Activated T-helper 17 cell treated with anti-CD3 and anti-CD28 coated beads, Interleukin-2, amount 50 U/mL, for 72 hours (primary cell): Measurements from ENCODE around the gene GPR42. TPM values are rescaled to one million over a fixed set of nuclear protein-coding genes. Genes with fewer than 3 reads are reported as not detected.
"Not testable (repeated sequence)": the region's sequence is repeated elsewhere in the genome, so short reads cannot be mapped to it uniquely, and the experiment has no call there.

ENCODE experiments used
- ATAC-seq: fragments of 150-1000 bp; cut with Tn5 transposase; replicated peaks from 2 replicates; pipeline ENCODE4 v1.10.0; 2021; ENCODE audit warnings: mild to moderate bottlenecking, moderate library complexity
- H3K27ac Mint-ChIP-seq: one replicate; pipeline ENCODE4 v1.8.0; 2022; ENCODE audit warnings: mixed read lengths
- H3K27me3 Mint-ChIP-seq: one replicate; pipeline ENCODE4 v1.8.0; 2022; ENCODE audit warnings: mixed read lengths
- H3K36me3 Mint-ChIP-seq: one replicate; pipeline ENCODE4 v1.8.0; 2022; ENCODE audit warnings: low read depth, mild to moderate bottlenecking, mixed read lengths
- H3K4me1 Mint-ChIP-seq: one replicate; pipeline ENCODE4 v1.8.0; 2022; ENCODE audit warnings: mixed read lengths
- H3K4me3 Mint-ChIP-seq: one replicate; pipeline ENCODE4 v1.8.0; 2022; ENCODE audit warnings: mild to moderate bottlenecking, mixed read lengths
- H3K9me3 Mint-ChIP-seq: one replicate; pipeline ENCODE4 v1.8.0; 2022; ENCODE audit warnings: mixed read lengths
- total RNA-seq, 2 donors: library from RNA; stranded (reverse); gene quantifications; one replicate each; pipeline ENCODE4 v1.2.3, GENCODE V29; 2022

The GPR42 gene
- total RNA-seq, 2 donors from 2014 or later: 0.42 to 0.61 TPM

DNA sequence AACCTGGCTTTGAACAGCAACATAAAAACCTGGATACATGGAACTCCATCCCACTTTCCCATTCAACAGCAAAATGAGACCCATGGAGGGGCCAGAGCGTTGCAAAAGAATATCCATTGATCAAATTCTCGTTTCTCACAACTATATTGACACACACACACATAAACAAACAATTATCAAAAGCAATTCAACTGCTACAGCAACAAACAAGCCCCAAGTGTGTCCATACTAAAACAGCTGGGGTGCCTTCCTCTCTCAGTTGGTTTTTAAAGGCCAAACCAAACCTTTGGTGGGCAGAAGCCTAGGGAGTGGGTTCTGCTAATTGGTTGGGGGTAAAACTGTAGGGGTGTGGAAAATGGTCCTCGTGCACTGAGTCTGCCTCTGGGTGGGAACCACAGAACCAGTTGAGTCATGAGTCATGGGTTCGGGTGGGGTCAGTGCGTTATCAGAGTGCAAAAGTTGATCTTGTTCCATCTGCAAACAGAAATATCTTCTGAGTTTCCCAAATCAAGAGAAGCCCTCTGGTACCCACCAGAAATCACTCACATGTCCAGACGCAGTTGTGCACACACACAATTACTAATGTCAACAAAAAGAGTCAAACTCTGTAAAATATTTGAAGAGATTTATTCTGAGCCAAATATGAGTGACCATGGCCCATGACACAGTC is 18.5 kb downstream of the GPR42 start:
- ATAC-seq: no peak
- no peaks in the 10 kb centered on the region for H3K36me3 Mint-ChIP-seq
- no peak overlapping the region for H3K27ac Mint-ChIP-seq
- no peaks in the 10 kb centered on the region for H3K4me1 Mint-ChIP-seq
- no peak overlapping the region for H3K4me3 Mint-ChIP-seq
- H3K27me3 Mint-ChIP-seq: peaks cover 3% of the 10 kb centered on the region
- peaks cover 5% of the 10 kb centered on the region for H3K9me3 Mint-ChIP-seq

DNA sequence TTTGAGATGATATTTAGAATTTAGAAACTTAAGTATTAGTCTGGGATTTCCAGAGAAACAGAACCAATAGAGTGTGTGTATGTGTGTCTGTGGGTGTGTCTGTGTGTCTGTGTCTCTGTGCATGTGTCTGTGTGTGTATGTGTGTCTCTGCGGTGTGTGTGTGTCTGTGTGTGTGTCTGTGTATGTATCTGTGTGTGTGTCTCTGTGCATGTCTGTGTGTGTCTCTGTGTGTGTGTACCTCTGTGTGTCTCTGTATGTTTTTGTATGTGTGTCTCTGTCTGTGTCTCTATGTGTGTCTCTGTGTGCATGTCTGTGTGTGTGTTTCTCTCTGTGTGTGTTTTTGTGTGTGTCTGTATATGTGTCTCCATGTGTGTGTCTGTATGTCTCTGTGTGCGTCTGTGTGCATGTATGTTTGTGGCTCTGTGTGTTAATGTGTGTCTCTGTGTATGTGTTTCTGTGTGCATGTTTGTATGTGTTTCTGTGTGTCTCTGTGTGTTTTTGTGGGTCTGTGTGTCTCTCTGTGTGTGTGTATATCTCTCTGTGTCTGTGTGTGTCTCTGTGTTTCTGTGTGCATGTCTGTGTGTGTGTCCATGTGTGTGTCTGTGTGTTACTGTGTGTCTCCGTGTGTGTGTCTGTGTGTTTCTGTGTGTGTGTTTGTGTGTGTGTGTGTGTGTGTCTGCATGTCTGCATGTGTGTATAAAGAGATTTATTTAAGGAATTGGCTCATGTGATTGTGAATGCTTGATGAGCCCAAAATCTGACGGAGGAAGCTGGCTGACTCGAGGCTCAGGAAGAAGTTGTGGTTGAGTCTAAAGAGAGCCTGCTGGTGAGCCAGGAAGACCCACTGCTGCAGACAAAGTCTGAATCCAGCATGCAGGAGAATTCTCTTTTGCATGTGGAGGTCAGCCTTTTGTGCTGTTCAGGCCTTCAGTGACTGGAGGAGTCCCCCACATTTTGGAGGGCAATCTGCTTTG is 22.2 kb downstream of the GPR42 start:
- no peaks in the 10 kb centered on the region for H3K9me3 Mint-ChIP-seq
- H3K27me3 Mint-ChIP-seq: no peaks in the 10 kb centered on the region
- no peak for ATAC-seq
- no peaks in the 10 kb centered on the region for H3K4me1 Mint-ChIP-seq
- H3K27ac Mint-ChIP-seq: no peak overlapping the region
- no peak overlapping the region for H3K4me3 Mint-ChIP-seq
- H3K36me3 Mint-ChIP-seq: no peaks in the 10 kb centered on the region

DNA sequence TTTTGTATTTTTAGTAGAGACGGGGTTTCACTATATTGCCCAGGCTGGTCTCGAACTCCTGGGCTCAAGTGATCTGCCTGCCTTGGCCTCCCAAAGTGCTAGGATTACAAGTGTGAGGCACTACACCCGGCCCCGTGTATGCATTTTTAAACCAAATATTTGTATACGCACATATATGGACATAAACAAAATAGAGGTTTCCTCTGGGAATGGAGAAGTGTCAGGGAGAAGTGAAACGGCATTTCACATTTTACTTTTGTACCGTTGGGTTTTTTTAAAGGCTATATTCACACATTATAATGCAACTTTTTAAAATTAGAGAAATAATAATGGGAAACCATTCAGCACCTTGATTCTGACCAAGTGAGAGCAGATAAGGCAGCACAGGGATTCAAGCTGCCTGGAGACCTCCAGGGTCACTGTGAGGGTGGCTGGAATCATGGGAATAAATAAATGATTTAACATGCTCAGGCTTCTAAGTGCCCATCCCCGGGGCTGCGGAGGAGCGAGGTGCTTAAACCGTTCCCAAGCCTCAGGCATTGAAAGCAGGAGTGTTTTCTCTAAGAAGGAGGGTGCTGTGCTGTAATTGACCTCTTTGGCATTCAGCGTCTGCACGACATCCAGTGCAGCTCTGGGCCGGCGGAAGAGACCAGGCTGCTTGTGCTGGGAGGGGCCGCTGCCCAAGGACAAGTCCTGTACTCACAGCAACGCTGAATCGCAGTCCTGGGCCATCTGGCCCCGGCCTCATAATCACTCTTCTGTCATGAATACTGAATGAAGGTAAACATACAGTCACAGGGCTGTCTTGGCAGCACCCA is 24.7 kb downstream of the GPR42 start:
- H3K36me3 Mint-ChIP-seq: no peaks in the 10 kb centered on the region

DNA sequence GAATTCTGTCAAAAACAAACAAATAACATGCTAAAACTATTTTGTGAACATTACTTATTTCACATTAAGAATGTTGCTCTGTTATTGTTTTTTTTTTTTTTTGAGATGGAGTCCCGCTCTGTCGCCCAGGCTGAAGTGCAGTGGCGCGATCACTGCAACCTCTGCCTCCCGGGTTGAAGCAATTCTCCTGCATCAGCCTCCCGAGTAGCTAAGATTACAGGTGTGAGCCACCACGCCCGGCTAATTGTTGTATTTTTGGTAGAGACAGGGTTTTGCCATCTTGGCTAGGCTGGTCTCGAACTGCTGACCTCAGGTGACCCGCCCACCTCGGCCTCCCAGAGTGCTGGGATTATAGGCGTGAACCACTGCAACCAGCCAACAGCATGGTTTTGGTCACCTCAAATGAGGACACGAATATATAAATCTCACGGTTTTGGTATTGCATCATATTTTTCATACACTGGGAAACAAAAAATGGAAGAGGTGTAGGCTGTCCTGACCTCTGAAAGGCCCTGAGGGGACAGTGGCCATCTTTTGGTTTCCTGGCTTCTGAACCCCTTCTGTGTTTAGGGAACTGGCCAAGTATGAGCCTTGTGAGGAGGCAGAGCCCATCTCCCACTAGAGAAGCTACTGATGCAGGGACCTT is 25.5 kb downstream of the GPR42 start:
- no peak for ATAC-seq
- H3K4me3 Mint-ChIP-seq: no peak overlapping the region
- no peak overlapping the region for H3K27ac Mint-ChIP-seq
- no peaks in the 10 kb centered on the region for H3K4me1 Mint-ChIP-seq
- H3K9me3 Mint-ChIP-seq: no peaks in the 10 kb centered on the region
- no peaks in the 10 kb centered on the region for H3K36me3 Mint-ChIP-seq
- no peaks in the 10 kb centered on the region for H3K27me3 Mint-ChIP-seq

More for the DNA sequence above, 24.7 kb downstream of the GPR42 start:
- Mint-ChIP-seq H3K9me3 (no peaks in the 10 kb centered on the region), H3K4me1 (no peaks in the 10 kb centered on the region), H3K4me3 (no peak overlapping the region), H3K27me3 (no peaks in the 10 kb centered on the region), H3K27ac (no peak overlapping the region)
- ATAC-seq: no peak

DNA sequence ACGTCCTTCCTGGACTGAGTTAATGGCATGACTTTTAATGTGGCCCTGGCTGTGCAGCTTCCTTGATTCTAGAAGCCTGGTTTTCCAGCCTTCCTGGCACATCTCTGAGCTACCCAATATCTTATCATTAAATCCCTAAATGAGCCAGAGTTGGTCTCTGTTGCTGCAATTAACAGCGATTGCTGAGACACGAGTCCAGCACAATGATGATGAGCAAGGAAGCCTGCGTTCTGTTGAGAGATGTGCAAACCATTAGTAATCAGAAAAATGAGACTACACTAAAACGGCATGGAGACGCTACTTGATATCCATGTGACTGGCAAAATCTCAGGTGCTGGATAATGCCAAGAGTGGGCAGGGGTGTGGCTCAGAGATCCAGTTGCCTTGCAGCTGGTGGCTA is 26.2 kb downstream of the GPR42 start:
- no peak for ATAC-seq
- no peaks in the 10 kb centered on the region for H3K36me3 Mint-ChIP-seq
- H3K4me1 Mint-ChIP-seq: no peaks in the 10 kb centered on the region
- H3K27ac Mint-ChIP-seq: no peak overlapping the region
- H3K27me3 Mint-ChIP-seq: no peaks in the 10 kb centered on the region
- H3K9me3 Mint-ChIP-seq: no peaks in the 10 kb centered on the region
- no peak overlapping the region for H3K4me3 Mint-ChIP-seq

- H3K27ac Mint-ChIP-seq: no peak overlapping the region
- H3K27me3 Mint-ChIP-seq: no peaks in the 10 kb centered on the region
- H3K4me1 Mint-ChIP-seq: no peaks in the 10 kb centered on the region
- no peaks in the 10 kb centered on the region for H3K9me3 Mint-ChIP-seq
- ATAC-seq: no peak
- no peak overlapping the region for H3K4me3 Mint-ChIP-seq
- H3K36me3 Mint-ChIP-seq: no peaks in the 10 kb centered on the region
Observed at GRCh38 chr19:35398570-35398969, 27.7 kb downstream of the GPR42 start.

DNA sequence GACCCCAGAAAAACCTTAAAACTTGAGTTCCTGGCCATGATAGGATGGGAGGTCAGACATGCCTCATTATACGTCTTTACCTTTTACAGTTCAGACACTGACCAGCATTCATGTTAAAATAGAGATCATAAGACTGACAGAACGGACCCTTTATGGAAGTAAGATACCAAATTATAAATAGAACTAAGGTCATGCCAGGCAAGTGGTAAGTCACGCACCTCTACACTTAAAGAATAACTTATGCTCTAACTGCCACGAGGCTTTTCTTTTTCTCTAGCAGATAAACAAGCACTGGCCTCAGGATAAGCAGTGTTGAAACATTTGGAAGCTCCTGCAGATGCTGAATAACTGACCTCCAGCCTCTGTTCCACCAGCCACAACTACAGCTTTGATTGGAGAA is 28.4 kb downstream of the GPR42 start:
- Mint-ChIP-seq H3K9me3 (no peaks in the 10 kb centered on the region), H3K27me3 (no peaks in the 10 kb centered on the region), H3K36me3 (no peaks in the 10 kb centered on the region), H3K4me3 (no peak overlapping the region), H3K27ac (no peak overlapping the region), H3K4me1 (no peaks in the 10 kb centered on the region)
- ATAC-seq: no peak

GRCh38 chr19:35399948-35400772 is 29.3 kb downstream of the GPR42 start:
- H3K36me3 Mint-ChIP-seq: no peaks in the 10 kb centered on the region
- H3K9me3 Mint-ChIP-seq: no peaks in the 10 kb centered on the region
- no peak for ATAC-seq
- H3K27me3 Mint-ChIP-seq: no peaks in the 10 kb centered on the region
- H3K27ac Mint-ChIP-seq: peak overlapping the region; percentile 18
- peaks cover 4% of the 10 kb centered on the region for H3K4me1 Mint-ChIP-seq
- H3K4me3 Mint-ChIP-seq: no peak overlapping the region

DNA sequence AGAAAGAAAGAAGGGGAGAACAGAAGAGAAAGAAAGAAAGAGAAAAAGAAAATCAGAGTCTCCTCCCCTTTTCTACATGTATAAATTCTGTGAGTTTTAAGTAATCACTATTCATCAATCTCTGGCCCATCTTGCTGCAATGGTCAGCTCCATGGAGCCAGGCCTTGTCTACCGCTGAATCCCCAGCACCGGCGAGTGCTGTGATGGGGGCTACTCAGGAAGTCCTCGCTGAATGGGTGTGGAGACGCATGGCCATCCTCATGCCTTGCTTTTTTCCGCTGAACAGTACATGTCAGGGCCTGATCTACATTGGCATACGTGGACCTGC is 29.9 kb downstream of the GPR42 start:
- Mint-ChIP-seq H3K27ac (no peak overlapping the region), H3K4me1 (peaks cover 6% of the 10 kb centered on the region), H3K36me3 (no peaks in the 10 kb centered on the region), H3K4me3 (no peak overlapping the region), H3K27me3 (no peaks in the 10 kb centered on the region), H3K9me3 (no peaks in the 10 kb centered on the region)
- no peak for ATAC-seq

DNA sequence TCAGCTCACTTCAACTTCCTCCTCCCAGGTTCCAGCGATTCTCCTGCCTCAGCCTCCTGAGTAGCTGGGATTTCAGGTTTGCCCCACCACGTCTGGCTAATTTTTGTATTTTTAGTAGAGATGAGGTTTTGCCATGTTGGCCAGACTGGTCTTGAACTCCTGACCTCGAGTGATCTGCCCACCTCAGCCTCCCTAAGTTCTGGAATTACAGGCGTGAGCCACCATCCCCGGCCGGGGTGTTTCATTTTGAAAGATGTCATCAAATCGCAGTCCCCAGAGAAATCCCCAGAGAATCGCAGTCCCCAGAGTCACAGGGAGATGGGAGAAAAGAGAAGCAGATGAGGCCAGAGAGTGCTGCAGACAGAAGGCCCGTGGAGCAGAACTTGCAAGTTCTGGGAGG is 30.5 kb downstream of the GPR42 start:
- not testable (repeated sequence) for H3K4me3 Mint-ChIP-seq, ATAC-seq, H3K27ac Mint-ChIP-seq, H3K9me3 Mint-ChIP-seq, H3K27me3 Mint-ChIP-seq, H3K4me1 Mint-ChIP-seq, H3K36me3 Mint-ChIP-seq

GRCh38 chr19:35403116-35403760 is 32.4 kb downstream of the GPR42 start:
- H3K27me3 Mint-ChIP-seq: no peaks in the 10 kb centered on the region
- H3K27ac Mint-ChIP-seq: peak overlapping the region; percentile 15
- H3K36me3 Mint-ChIP-seq: no peaks in the 10 kb centered on the region
- no peak overlapping the region for H3K4me3 Mint-ChIP-seq
- peaks cover 6% of the 10 kb centered on the region for H3K4me1 Mint-ChIP-seq
- ATAC-seq: peak; percentile 27
- no peaks in the 10 kb centered on the region for H3K9me3 Mint-ChIP-seq

GRCh38 chr19:35404879-35405622 is 34.2 kb downstream of the GPR42 start:
- peak; percentile 96 for ATAC-seq
- Mint-ChIP-seq H3K27me3 (no peaks in the 10 kb centered on the region), H3K27ac (peak overlapping the region; percentile 88), H3K4me3 (peak overlapping the region; percentile 41), H3K36me3 (no peaks in the 10 kb centered on the region), H3K9me3 (no peaks in the 10 kb centered on the region), H3K4me1 (peaks cover 6% of the 10 kb centered on the region)

DNA sequence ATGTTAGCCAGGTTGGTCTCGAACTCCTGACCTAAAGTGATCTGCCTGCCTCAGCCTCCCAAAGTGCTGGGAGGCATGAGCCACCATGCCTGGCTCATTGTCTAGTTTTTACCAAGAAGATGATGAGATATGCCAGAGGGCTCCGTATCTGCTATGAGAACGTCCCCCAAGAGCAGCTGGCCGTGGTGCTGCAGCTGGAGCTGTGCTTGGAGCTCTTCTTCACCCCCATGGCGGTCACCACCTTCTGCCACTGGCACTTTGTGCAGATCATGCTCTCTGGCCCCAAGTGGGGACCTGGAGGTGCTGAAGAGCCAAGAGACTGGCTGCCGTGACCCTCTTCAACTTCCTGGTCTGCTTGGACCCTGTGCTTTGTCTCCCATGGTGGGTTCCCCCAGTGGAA is 36.8 kb downstream of the GPR42 start:
- no peak overlapping the region for H3K4me3 Mint-ChIP-seq
- H3K27ac Mint-ChIP-seq: no peak overlapping the region
- no peaks in the 10 kb centered on the region for H3K36me3 Mint-ChIP-seq
- H3K9me3 Mint-ChIP-seq: no peaks in the 10 kb centered on the region
- peaks cover 6% of the 10 kb centered on the region for H3K4me1 Mint-ChIP-seq
- H3K27me3 Mint-ChIP-seq: no peaks in the 10 kb centered on the region
- ATAC-seq: no peak
